A375 (cell line): Measurements from ENCODE around the gene CACNG6. TPM values are rescaled to one million over a fixed set of nuclear protein-coding genes. Genes with fewer than 3 reads are reported as not detected.

Experiments used
- small RNA-seq: library from RNA; depleted of rRNA; stranded (forward); fragments of <200 nt; gene quantifications from one replicate; pipeline ENCODE3, GENCODE V24; 2014
- total RNA-seq: library from RNA; depleted of rRNA; stranded (reverse); fragments of >200 nt; shearing (Covaris generic); gene quantifications from 2 replicates; pipeline ENCODE4 v1.2.3, GENCODE V29; 2014; rRNA removed

Gene CACNG6, protein sequence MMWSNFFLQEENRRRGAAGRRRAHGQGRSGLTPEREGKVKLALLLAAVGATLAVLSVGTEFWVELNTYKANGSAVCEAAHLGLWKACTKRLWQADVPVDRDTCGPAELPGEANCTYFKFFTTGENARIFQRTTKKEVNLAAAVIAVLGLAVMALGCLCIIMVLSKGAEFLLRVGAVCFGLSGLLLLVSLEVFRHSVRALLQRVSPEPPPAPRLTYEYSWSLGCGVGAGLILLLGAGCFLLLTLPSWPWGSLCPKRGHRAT
- 5.5 and 8.7 TPM in 2 replicates for total RNA-seq

GRCh38 chr19:53991224-53992113 is at the start of gene CACNG6:
CACNG6 (plus strand) TSS chr19:53991637; CDS start chr19:53992878, 1,241 bp downstream.

GRCh38 chr19:53962887-53963431 is 28.5 kb upstream of the CACNG6 start, which contains the start of gene CACNG8:
CACNG8 (plus strand) TSS chr19:53962937.

Small RNA genes within 50 kb of the gene (small RNA-seq; reads per million reads assigned to genes)
- not detected for gene AC012314.20

Other genes starting within 250 kb of the CACNG6 start
- 0.04 and 0.05 TPM in 2 replicates for gene NLRP12, start 167.3 kb upstream of the CACNG6 start, total RNA-seq
- gene MYADM, start 123.8 kb upstream of the CACNG6 start, total RNA-seq, result 20.6 and 31.3 TPM in 2 replicates
- gene PRKCG, start 109.4 kb upstream of the CACNG6 start, total RNA-seq, result 0.03 TPM in 1 of 2 replicates, not detected in the other
- 0.11 TPM in 1 of 2 replicates, not detected in the other for gene CACNG7, start 82.4 kb upstream of the CACNG6 start, total RNA-seq
- gene CACNG8, start 28.7 kb upstream of the CACNG6 start, total RNA-seq, result 2.3 and 2.6 TPM in 2 replicates
- 0.45 and 1.0 TPM in 2 replicates for gene VSTM1, start 72.3 kb downstream of the CACNG6 start, total RNA-seq
- 0.45 TPM in 1 of 2 replicates, not detected in the other for gene TARM1, start 89.7 kb downstream of the CACNG6 start, total RNA-seq
- 8.3 and 11.7 TPM in 2 replicates for gene OSCAR, start 109.2 kb downstream of the CACNG6 start, total RNA-seq
- 42.5 and 44.1 TPM in 2 replicates for gene NDUFA3, start 111.2 kb downstream of the CACNG6 start, total RNA-seq
- gene TFPT, start 124.0 kb downstream of the CACNG6 start, total RNA-seq, result 61.6 and 74.8 TPM in 2 replicates
- 79.6 and 95.4 TPM in 2 replicates for gene PRPF31, start 124.1 kb downstream of the CACNG6 start, total RNA-seq
- gene CNOT3, start 146.1 kb downstream of the CACNG6 start, total RNA-seq, result 26.0 and 31.0 TPM in 2 replicates
- gene LENG1, start 168.1 kb downstream of the CACNG6 start, total RNA-seq, result 20.4 and 23.2 TPM in 2 replicates
- 0.24 and 1.2 TPM in 2 replicates for gene TMC4, start 181.5 kb downstream of the CACNG6 start, total RNA-seq
- 49.6 and 86.6 TPM in 2 replicates for gene MBOAT7, start 197.9 kb downstream of the CACNG6 start, total RNA-seq
- gene TSEN34, start 199.7 kb downstream of the CACNG6 start, total RNA-seq, result 61.6 and 79.7 TPM in 2 replicates
- gene RPS9, start 209.2 kb downstream of the CACNG6 start, total RNA-seq, result 5,386 and 5,547 TPM in 2 replicates
- not detected in 2 replicates for gene LILRB3, start 231.4 kb downstream of the CACNG6 start, total RNA-seq